MM.1S (cell line): ENCODE data around the gene HPGDS.
A peak's percentile ranks its signal among the peaks of the same experiment; 100 is the strongest.

Experiments
- DNase-seq: peaks from one replicate; pipeline ENCODE4 v3.0.0-alpha.2; 2015
- H2AFZ ChIP-seq: fragments of 300-600 bp; sonication (generic); 2 replicates; pipeline ENCODE4 v1.6.0; 2016; ENCODE audit warnings: antibody characterized with exemption, low read length
- H3F3A ChIP-seq: fragments of 300-600 bp; sonication (generic); 2 replicates; pipeline ENCODE4 v1.6.1; 2016; ENCODE audit warnings: mild to moderate bottlenecking, antibody characterized with exemption, low read length, moderate library complexity, mixed read lengths; ENCODE audit not compliant: insufficient read depth
- H3K27ac ChIP-seq: fragments of 300-600 bp; sonication (generic); 2 replicates; pipeline ENCODE4 v1.5.1; 2016; ENCODE audit warnings: mild to moderate bottlenecking, low read length
- H3K27me3 ChIP-seq: fragments of 300-600 bp; sonication (generic); replicated peaks from 2 replicates; pipeline ENCODE4 v1.6.0; 2016; ENCODE audit warnings: low read length; ENCODE audit not compliant: insufficient read depth
- H3K36me3 ChIP-seq: fragments of 300-600 bp; sonication (generic); replicated peaks from 2 replicates; pipeline ENCODE4 v1.6.1; 2016; ENCODE audit warnings: mild to moderate bottlenecking, low read length, mixed read lengths; ENCODE audit not compliant: insufficient read depth
- H3K4me1 ChIP-seq: fragments of 300-600 bp; sonication (generic); 2 replicates; pipeline ENCODE4 v1.6.1; 2016; ENCODE audit warnings: low read length, mixed read lengths
- H3K4me2 ChIP-seq: fragments of 300-600 bp; sonication (generic); 2 replicates; pipeline ENCODE4 v1.6.0; 2016; ENCODE audit warnings: low read depth, low read length
- H3K4me3 ChIP-seq: fragments of 300-600 bp; sonication (generic); 2 replicates; pipeline ENCODE4 v1.5.1; 2016; ENCODE audit warnings: low read length, mixed read lengths
- H3K79me2 ChIP-seq: fragments of 300-600 bp; sonication (generic); 2 replicates; pipeline ENCODE4 v1.6.1; 2016; ENCODE audit warnings: mixed run types, low read length, mixed read lengths
- H3K9ac ChIP-seq: fragments of 300-600 bp; sonication (generic); 2 replicates; pipeline ENCODE4 v1.6.1; 2016; ENCODE audit warnings: low read length, mixed read lengths
- H3K9me2 ChIP-seq: fragments of 300-600 bp; sonication (generic); replicated peaks from 2 replicates; pipeline ENCODE4 v1.6.1; 2016; ENCODE audit warnings: mild to moderate bottlenecking, low read length, mixed read lengths; ENCODE audit not compliant: insufficient read depth
- H3K9me3 ChIP-seq: fragments of 300-600 bp; sonication (generic); replicated peaks from 2 replicates; pipeline ENCODE4 v1.6.1; 2016; ENCODE audit warnings: mild to moderate bottlenecking, low read length, mixed read lengths; ENCODE audit not compliant: insufficient read depth
- H4K20me1 ChIP-seq: fragments of 300-600 bp; sonication (generic); 2 replicates; pipeline ENCODE4 v1.6.1; 2016; ENCODE audit warnings: mild to moderate bottlenecking, low read length, moderate library complexity, mixed read lengths; ENCODE audit not compliant: insufficient read depth
- CTCF ChIP-seq: fragments of 300-600 bp; sonication (generic); IDR thresholded peaks from 2 replicates; pipeline ENCODE4 v1.5.1; 2016; ENCODE audit warnings: antibody characterized with exemption, low read length, mixed read lengths
- EZH2 ChIP-seq: fragments of 300-600 bp; sonication (generic); optimal IDR thresholded peaks from 2 replicates; pipeline ENCODE3; 2017; ENCODE audit warnings: low read depth, mild to moderate bottlenecking, antibody characterized with exemption, low read length, mixed read lengths
- EZH2phosphoT487 ChIP-seq: fragments of 300-600 bp; sonication (generic); IDR thresholded peaks from 2 replicates; pipeline ENCODE4 v1.6.1; 2018; ENCODE audit warnings: antibody characterized with exemption, low read length

The HPGDS gene

GRCh38 chr4:94290245-94290644 is 52.4 kb downstream of the HPGDS start:
- Histone ChIP-seq H3K36me3 (no peaks in the 10 kb centered on the region), H3K27me3 (no peaks in the 10 kb centered on the region), H3K4me1 (peaks cover 6% of the 10 kb centered on the region; the same call in 1 of the 2 replicates), H3K27ac (no peak overlapping the region), H3K4me3 (no peak overlapping the region), H4K20me1 (no peaks in the 10 kb centered on the region), H3K9ac (no peak overlapping the region), H3K9me2 (no peaks in the 10 kb centered on the region), H3K4me2 (no peak overlapping the region), H2AFZ (no peak overlapping the region), H3K9me3 (no peaks in the 10 kb centered on the region), H3K79me2 (no peaks in the 10 kb centered on the region), H3F3A (no peaks in the 10 kb centered on the region)
- TF ChIP-seq EZH2phosphoT487 (no peak), CTCF (no peak), EZH2 (no peak)
- no peak for DNase-seq

DNA sequence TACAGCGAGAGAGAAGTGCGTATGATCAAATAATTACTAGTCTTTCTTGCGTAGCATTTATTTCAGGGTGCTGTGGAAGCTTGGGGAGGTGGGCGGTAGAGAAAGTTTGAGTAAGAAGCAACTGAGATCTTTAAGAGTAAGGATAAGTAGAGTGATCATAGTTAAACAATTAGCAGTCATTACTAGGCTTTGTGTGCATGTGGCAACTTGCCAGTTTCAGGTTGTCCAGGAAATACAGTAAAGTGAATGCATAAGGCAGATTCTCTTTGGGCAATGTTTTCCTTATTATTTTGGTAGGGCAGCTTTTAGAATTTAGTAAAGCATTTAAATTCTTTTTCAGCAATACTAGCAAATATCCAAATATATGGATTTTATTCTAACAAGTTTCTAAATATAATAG is 57.0 kb downstream of the HPGDS start:
- no peak overlapping the region for H3K27ac ChIP-seq
- H3F3A ChIP-seq: peaks cover 5% of the 10 kb centered on the region; the same call in 1 of the 2 replicates
- no peaks in the 10 kb centered on the region for H3K79me2 ChIP-seq
- peak; percentile 18 for DNase-seq
- no peak overlapping the region for H2AFZ ChIP-seq
- H3K9me2 ChIP-seq: no peaks in the 10 kb centered on the region
- no peaks in the 10 kb centered on the region for H3K9me3 ChIP-seq
- no peak overlapping the region for H3K4me3 ChIP-seq
- TF ChIP-seq CTCF (no peak), EZH2 (no peak), EZH2phosphoT487 (no peak)
- H3K27me3 ChIP-seq: no peaks in the 10 kb centered on the region
- peaks cover 6% of the 10 kb centered on the region; the same call in 1 of the 2 replicates for H3K36me3 ChIP-seq
- H3K4me1 ChIP-seq: peaks cover 8% of the 10 kb centered on the region; the same call in 1 of the 2 replicates
- H4K20me1 ChIP-seq: no peaks in the 10 kb centered on the region
- no peak overlapping the region for H3K4me2 ChIP-seq
- no peak overlapping the region for H3K9ac ChIP-seq

- Histone ChIP-seq H3K36me3 (peaks cover 8% of the 10 kb centered on the region; the same call in 1 of the 2 replicates), H3K79me2 (no peaks in the 10 kb centered on the region), H3K9me3 (no peaks in the 10 kb centered on the region), H3K4me3 (no peak overlapping the region), H3K27ac (no peak overlapping the region), H3K27me3 (no peaks in the 10 kb centered on the region), H3F3A (peaks cover 5% of the 10 kb centered on the region; the same call in 1 of the 2 replicates), H3K9ac (no peak overlapping the region), H3K4me2 (no peak overlapping the region), H3K9me2 (no peaks in the 10 kb centered on the region), H3K4me1 (peaks cover 8% of the 10 kb centered on the region; the same call in 1 of the 2 replicates), H2AFZ (no peak overlapping the region), H4K20me1 (no peaks in the 10 kb centered on the region)
- DNase-seq: peak; percentile 30
- no peak for TF ChIP-seq EZH2
- no peak for TF ChIP-seq EZH2phosphoT487
These were observed 57.7 kb downstream of the HPGDS start for GRCh38 chr4:94284889-94285288.

DNA sequence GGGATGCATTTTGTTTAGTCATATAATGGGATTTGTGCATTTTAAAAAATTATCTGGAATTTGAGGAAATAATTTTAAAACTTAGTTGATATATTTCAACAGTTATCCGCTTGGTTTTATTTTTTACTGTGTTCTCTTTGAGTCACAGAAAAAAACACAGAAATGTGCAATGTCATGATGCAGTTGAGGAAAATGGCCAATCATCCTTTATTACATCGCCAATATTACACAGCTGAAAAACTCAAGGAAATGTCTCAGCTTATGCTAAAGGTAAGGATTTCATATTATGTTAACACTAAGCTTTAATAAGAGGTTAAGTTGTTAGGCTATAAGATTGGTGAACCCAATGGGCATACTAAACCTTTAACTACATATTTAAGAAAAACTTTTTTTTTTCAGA is 63.9 kb downstream of the HPGDS start:
- no peaks in the 10 kb centered on the region for H4K20me1 ChIP-seq
- no peak overlapping the region for H3K4me2 ChIP-seq
- no peak overlapping the region for H3K27ac ChIP-seq
- H3K36me3 ChIP-seq: peaks cover 17% of the 10 kb centered on the region; the same call in 1 of the 2 replicates
- H3K9me2 ChIP-seq: no peaks in the 10 kb centered on the region
- H3K4me3 ChIP-seq: no peak overlapping the region
- DNase-seq: no peak
- H3K27me3 ChIP-seq: no peaks in the 10 kb centered on the region
- H3K9ac ChIP-seq: no peak overlapping the region
- no peaks in the 10 kb centered on the region for H3F3A ChIP-seq
- H3K4me1 ChIP-seq: no peaks in the 10 kb centered on the region
- TF ChIP-seq EZH2 (no peak), EZH2phosphoT487 (no peak), CTCF (no peak)
- H3K9me3 ChIP-seq: no peaks in the 10 kb centered on the region
- H3K79me2 ChIP-seq: no peaks in the 10 kb centered on the region
- no peak overlapping the region for H2AFZ ChIP-seq
